SKM-1 (cell line): ENCODE measurements around the gene OR13C5.
"Not testable (repeated sequence)": the region's sequence is repeated elsewhere in the genome, so short reads cannot be mapped to it uniquely, and the experiment has no call there.

Experiments used
- DNase-seq: peaks from one replicate; lab custom pipeline; 2025; ENCODE audit not compliant: unreplicated experiment; lab: John Stamatoyannopoulos, UW

OR13C5 gene

GRCh38 chr9:104599313-104599712 lies at the start of gene OR13C5:
OR13C5 (minus strand) TSS chr9:104599413; CDS start chr9:104599413, 0 bp downstream.
- DNase-seq: not testable (repeated sequence)

- DNase-seq: no peak
These were observed 36.2 kb upstream of the OR13C5 start for GRCh38 chr9:104635456-104635855.

GRCh38 chr9:104633976-104634520 lies 34.8 kb upstream of the OR13C5 start:
- DNase-seq: no peak

- not testable (repeated sequence) for DNase-seq
These were observed 26.8 kb upstream of the OR13C5 start for GRCh38 chr9:104625964-104626363.

- DNase-seq: no peak
These were observed 18.9 kb upstream of the OR13C5 start, which contains the start of gene OR13C9 for GRCh38 chr9:104618104-104618503. OR13C9 (minus strand) TSS chr9:104618204; CDS start chr9:104618204, 0 bp downstream.

GRCh38 chr9:104617418-104617817 lies 18.2 kb upstream of the OR13C5 start:
- no peak for DNase-seq

- no peak for DNase-seq
These were observed 12.0 kb upstream of the OR13C5 start for GRCh38 chr9:104611213-104611612.

- no peak for DNase-seq
These were observed 9.1 kb upstream of the OR13C5 start for GRCh38 chr9:104608336-104608735.

- DNase-seq: no peak
These were observed 6.9 kb upstream of the OR13C5 start for GRCh38 chr9:104606152-104606551.

GRCh38 chr9:104605527-104605926 lies 6.3 kb upstream of the OR13C5 start, which contains the start of gene OR13C2:
OR13C2 (minus strand) TSS chr9:104605627; CDS start chr9:104605627, 0 bp downstream.
- not testable (repeated sequence) for DNase-seq

- no peak for DNase-seq
These were observed 5.6 kb upstream of the OR13C5 start for GRCh38 chr9:104604801-104605200.

GRCh38 chr9:104598749-104599148 lies 464 bp downstream of the OR13C5 start:
- DNase-seq: not testable (repeated sequence)

- no peak for DNase-seq
These were observed 9.6 kb downstream of the OR13C5 start for GRCh38 chr9:104589626-104590025.

GRCh38 chr9:104586496-104587180 lies 12.6 kb downstream of the OR13C5 start:
- DNase-seq: no peak

GRCh38 chr9:104580562-104580961 lies 18.7 kb downstream of the OR13C5 start:
- no peak for DNase-seq

GRCh38 chr9:104577263-104577662 lies 21.9 kb downstream of the OR13C5 start:
- no peak for DNase-seq

- DNase-seq: no peak
These were observed 23.8 kb downstream of the OR13C5 start for GRCh38 chr9:104575456-104575855.

GRCh38 chr9:104572612-104573011 lies 26.6 kb downstream of the OR13C5 start:
- no peak for DNase-seq

- no peak for DNase-seq
These were observed 30.3 kb downstream of the OR13C5 start, which contains the start of gene OR13C8 for GRCh38 chr9:104568868-104569267. OR13C8 (plus strand) TSS chr9:104569168; CDS start chr9:104569168, 0 bp downstream.

GRCh38 chr9:104564358-104564757 lies 34.9 kb downstream of the OR13C5 start:
- no peak for DNase-seq

GRCh38 chr9:104556830-104557634 lies 42.2 kb downstream of the OR13C5 start:
- no peak for DNase-seq

GRCh38 chr9:104555521-104555920 lies 43.7 kb downstream of the OR13C5 start:
- no peak for DNase-seq
